Raji (cell line): ENCODE data around the gene DENND4C.

Experiments
- POLR2A ChIP-seq: IDR thresholded peaks from 2 replicates; pipeline ENCODE4 v1.6.1; 2011; ENCODE audit warnings: low read depth, low read length, control low read depth; ENCODE audit not compliant: insufficient read depth

The DENND4C gene

DNA sequence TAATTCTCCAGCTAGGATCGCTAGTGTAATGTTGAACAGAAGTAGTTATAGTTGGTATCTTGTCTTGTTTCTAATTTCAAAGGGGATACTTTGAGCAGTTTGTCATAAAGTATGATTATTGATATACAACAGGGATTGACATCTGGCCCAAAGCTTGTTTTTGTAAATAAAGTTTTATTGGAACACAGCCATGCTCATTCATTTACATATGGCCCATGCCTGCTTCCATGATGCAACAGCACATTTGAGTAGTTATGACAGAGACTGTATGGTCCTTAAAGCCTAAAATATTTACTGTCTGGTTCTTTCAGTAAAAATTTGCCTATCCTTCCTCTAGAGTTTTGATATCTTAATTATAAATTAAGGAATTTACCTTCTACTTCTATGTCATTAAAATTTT, 79.8 kb downstream of the DENND4C start:
- no peak for TF ChIP-seq POLR2A

- TF ChIP-seq POLR2A, result no peak
Observed at GRCh38 chr9:19313573-19313972, 83.1 kb downstream of the DENND4C start.

GRCh38 chr9:19320495-19320894, 90.0 kb downstream of the DENND4C start:
- no peak for TF ChIP-seq POLR2A

DNA sequence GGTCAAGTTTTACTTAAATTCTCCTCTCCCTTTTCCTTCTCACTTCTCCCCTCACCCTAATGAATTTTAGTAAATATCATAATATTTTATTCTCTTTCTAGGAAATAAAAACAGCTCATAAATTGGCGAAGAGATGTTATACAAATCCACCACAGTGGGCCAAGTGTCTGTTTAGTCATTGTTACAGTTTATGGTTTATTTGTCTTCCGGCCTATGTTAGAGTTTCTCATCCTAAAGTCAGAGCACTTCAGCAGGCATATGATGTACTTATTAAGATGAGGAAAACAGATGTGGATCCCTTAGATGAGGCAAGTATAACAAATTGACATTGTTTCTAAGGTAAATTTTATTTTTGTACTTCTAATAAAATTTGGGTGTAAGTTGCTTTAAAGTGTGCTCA, 101.4 kb downstream of the DENND4C start:
- TF ChIP-seq POLR2A, result no peak

DNA sequence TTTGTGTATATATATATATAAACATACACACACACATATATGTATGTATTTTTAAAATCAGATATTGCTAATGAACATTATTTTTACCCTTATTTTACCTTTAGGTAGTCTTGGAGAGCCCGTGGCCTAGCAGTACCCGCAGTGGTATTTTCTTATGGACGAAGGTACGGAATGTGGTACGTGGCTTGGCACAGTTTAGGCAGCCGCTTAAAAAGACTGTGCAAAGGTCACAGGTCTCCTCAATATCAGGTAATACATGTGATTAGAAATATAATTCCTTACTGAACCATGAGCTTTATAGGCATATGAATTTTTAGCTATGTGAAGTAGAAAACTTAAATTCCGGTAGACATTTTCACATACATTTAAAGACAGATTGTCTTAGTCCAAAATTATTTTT, 105.7 kb downstream of the DENND4C start:
- TF ChIP-seq POLR2A, result no peak

DNA sequence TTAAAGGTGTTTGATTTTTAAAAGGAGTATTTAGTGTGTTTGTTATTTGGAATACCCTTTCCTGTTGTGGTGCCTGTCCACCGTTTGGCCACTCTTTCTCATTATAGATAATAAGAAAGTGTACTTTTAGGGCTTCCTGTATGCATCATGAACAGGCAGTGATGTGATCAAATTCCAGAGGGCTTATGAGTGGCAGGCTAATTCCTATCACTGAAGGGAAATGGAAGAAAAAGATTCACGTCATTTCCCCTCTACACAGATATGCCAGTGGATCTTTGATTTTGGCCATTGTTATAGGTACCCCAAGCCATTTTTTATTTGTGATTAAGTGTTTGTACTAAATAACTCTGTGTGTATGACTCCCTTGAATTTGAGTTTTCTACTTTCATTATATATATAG, 112.5 kb downstream of the DENND4C start:
- no peak for TF ChIP-seq POLR2A

DNA sequence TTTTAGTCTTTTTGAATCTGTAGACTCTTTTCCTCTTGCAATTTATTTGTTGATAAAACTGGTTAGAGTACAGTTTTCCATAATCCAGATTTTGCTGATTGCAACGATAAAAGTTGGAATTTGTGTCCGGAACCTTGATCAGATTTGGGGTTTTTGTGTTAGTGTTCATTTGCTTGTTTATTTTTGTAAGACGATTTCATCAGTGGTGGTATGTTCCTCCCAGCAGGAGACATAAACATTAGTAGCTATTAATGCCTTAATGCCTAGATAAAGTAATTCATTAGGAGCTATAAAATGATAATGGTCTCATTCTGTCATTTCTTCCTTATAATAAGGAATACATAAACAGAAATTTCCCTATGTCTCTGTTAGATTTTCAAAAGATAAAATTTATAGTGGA, 128.2 kb downstream of the DENND4C start:
- no peak for TF ChIP-seq POLR2A

DNA sequence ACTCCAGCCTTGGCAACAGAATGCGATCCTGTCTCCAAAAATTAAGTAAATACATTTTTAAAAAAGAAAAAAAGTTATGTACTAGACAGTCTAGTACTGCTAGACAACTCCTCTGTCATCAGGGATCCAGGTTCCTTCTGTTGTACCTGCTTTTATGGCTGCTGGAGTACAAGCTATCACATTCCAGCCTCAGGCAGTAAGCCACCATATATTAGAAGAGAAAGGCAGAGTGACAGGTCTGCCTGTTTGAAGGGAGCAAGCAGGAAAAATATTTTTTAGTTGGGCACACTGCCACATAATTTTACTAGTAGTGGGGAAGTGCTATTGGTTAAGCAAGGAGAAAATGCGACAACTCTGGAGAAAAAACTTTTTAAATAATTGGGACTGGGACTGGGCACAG, 138.6 kb downstream of the DENND4C start:
- no peak for TF ChIP-seq POLR2A

GRCh38 chr9:19371942-19372341, 141.4 kb downstream of the DENND4C start:
- TF ChIP-seq POLR2A, result no peak

DNA sequence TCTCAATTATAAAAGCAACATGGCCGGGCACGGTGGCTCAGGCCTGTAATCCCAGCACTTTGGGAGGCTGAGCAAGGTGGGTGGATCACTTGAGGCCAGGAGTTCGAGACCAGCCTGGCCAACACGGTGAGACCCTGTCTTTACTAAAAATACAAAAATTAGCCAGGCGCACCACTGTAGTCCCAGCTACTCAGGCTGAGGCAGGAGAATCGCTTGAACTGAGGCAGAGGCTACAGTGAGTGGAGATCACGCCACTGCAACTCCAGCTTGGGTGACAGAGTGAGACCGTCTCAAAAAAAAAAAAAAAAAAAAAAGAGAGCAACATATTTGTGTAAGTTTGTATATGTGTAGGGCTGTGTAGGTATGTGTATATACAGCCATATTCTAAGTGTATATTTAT, 142.1 kb downstream of the DENND4C start:
- no peak for TF ChIP-seq POLR2A

DNA sequence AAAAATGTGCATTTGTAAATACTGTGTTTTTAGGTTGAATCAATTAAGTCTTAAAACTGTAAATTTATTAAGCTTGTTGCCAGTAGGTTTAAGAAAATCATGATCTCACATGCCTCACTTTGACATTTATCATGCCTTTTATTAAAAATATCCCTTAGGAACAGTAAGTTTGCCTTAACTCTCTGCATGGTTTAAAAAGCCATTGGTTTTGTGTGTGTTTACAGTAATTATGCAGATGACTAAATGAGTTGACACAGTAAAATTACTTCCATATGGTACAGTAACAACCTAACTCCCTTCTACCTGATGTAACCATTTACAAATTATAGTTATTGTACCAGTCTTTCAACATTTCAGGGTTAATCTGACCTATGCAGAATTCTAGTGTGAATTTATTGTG, 143.0 kb downstream of the DENND4C start:
- TF ChIP-seq POLR2A, result no peak

DNA sequence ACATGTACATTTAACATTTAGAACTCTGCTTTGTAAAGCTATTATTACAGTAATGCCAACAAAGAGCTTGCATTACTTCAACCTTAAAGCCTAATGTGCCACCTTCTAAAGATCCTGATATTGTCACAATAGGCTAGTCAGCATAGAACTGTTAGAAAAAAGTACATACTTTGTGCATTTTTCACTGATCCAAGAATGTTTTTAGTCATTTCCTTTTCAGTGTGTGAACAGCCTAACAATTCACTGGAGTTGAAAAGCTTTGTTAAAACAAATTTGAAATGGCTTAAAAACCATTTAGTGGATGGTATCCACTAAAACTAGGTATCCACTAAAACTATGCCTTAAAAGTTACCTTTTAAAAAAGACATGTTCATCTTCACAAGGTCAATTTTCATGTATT, 145.0 kb downstream of the DENND4C start:
- no peak for TF ChIP-seq POLR2A

DNA sequence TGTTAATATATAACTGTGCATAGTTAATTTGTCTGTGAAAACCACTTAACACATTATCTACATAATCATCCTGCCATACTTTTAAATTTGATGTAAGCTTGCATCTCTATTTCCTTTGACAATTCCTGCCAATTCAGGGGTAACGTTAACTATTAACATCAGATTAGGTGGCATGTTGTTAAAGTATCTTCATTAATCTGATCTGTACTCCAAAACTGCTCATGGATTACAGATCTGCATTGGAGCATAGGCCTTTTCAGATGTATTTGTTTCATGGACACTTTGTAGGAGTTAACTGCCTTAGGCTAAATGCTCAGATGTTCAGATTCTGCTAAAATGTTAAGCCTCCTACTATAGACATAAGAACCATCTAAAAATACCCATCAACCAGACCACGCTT, 146.4 kb downstream of the DENND4C start:
- TF ChIP-seq POLR2A, result no peak

GRCh38 chr9:19378164-19378563, 147.7 kb downstream of the DENND4C start:
- TF ChIP-seq POLR2A, result no peak

DNA sequence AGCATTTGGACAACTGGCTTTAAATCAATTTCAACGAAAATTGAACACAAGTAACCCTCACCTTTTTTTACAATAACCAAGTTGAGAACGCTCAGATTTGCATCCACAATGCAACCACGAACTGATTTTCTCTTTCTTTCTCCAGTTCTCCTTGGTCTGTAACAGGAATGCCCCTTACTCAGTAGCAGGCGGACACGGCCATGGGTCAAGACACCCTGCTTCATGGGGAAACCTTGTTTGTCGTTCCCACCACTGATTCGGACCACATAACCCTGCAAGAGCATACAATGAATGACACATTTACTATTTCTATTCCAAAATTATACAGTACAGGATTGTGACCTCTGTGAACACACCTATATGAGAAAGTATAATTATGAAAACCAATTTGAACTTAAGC, 148.2 kb downstream of the DENND4C start:
- no peak for TF ChIP-seq POLR2A

DNA sequence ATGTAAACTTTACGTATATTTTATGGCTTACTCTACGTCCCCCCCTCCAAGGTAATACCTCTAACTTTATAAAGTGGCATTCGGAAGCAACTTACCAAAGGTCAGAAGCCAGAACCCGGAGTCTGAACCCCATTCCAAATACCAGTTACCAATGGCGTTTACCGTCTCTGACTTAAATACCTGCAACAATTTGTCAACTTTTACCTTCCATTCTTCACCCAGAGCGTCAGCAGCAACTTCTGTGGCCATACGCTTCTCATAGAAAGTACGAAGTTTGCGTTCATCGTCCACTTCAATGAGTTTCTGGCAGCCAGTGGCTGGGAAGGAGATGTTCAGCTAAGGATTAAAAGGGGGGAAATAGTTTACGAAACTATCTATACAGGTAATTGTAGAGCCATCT, 148.8 kb downstream of the DENND4C start:
- TF ChIP-seq POLR2A, result no peak

GRCh38 chr9:19379697-19380046, 149.2 kb downstream of the DENND4C start:
- no peak for TF ChIP-seq POLR2A

DNA sequence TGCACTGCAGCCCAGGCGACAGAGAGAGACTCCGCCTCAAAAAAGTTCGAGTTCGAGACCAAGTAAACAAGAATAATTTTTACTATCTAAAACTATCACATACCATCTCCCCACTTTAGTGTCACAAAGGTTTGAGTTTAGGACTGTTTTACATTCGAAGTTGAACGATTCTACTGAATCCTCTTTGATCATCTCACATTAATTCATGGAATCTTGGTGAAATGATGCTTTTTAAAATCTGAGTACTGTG, 150.3 kb downstream of the DENND4C start:
- no peak for TF ChIP-seq POLR2A
